ENCODE data around the gene NAT8L.

DNA sequence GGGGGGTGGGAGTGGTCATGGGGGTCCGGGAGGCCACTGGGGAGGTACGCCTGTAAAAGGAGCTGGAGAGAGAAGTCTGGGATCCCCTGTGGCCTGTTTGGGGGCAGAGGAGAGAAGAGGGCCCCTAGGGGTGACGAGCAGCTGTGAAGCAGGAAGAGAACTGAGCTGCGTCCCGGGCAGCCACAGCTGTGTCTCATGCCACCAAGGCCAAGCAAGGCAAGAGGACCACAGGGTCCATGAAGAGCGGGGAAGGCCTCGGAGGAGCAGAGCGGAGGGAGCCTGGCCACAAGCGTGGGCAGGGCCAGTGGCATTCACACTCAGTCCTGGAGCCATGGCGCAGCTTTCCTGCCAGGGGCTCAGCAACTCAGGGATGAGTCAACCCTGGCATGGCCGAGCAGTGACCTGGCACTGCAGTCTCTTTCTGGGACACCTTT, 13.6 kb upstream of the NAT8L start:
- TF ChIP-seq CTCF (IDR thresholded peaks at IDR 0.05; ENCODE audit: insufficient read depth, low read depth, low read length): no peak
- no peak for TF ChIP-seq EZH2 (IDR thresholded peaks at IDR 0.05; ENCODE audit: insufficient read depth, low read length)

All from astrocyte (in vitro differentiated cells and primary cell).